Smooth muscle cell (in vitro differentiated cells): ENCODE data around the gene LAMA3. TPM values are rescaled to one million over a fixed set of nuclear protein-coding genes. Genes with fewer than 3 reads are reported as not detected.

Experiments used
- DNase-seq: peaks from one replicate; lab custom pipeline; 2025; ENCODE audit not compliant: unreplicated experiment; lab: John Stamatoyannopoulos, UW
- H2AFZ ChIP-seq: fragments of 200-600 bp; sonication (generic); 2 replicates; pipeline ENCODE4 v1.6.0; 2016; ENCODE audit warnings: antibody characterized with exemption, low read depth, mild to moderate bottlenecking
- H3F3A ChIP-seq: fragments of 200-600 bp; sonication (generic); 2 replicates; pipeline ENCODE4 v1.6.0; 2017; ENCODE audit warnings: antibody characterized with exemption, low read depth
- H3K27ac ChIP-seq: fragments of 200-600 bp; sonication (generic); 2 replicates; pipeline ENCODE4 v1.5.1; 2016; ENCODE audit warnings: low read depth, mild to moderate bottlenecking
- H3K27me3 ChIP-seq: fragments of 200-600 bp; sonication (generic); 2 replicates; pipeline ENCODE4 v1.6.1; 2016; ENCODE audit warnings: low read depth, mild to moderate bottlenecking
- H3K36me3 ChIP-seq: fragments of 200-600 bp; sonication (generic); 2 replicates; pipeline ENCODE4 v1.5.1; 2016; ENCODE audit warnings: low read depth
- H3K4me1 ChIP-seq: fragments of 200-600 bp; sonication (generic); 2 replicates; pipeline ENCODE4 v1.5.1; 2016; ENCODE audit warnings: low read depth
- H3K4me2 ChIP-seq: fragments of 200-600 bp; sonication (generic); 2 replicates; pipeline ENCODE4 v1.6.0; 2016; ENCODE audit warnings: mild to moderate bottlenecking
- H3K4me3 ChIP-seq: fragments of 200-600 bp; sonication (generic); 2 replicates; pipeline ENCODE4 v1.5.1; 2016; ENCODE audit warnings: mild to moderate bottlenecking
- H3K79me2 ChIP-seq: fragments of 200-600 bp; sonication (generic); 2 replicates; pipeline ENCODE4 v1.6.0; 2016; ENCODE audit warnings: low read depth, mild to moderate bottlenecking
- H3K9ac ChIP-seq: fragments of 200-600 bp; sonication (generic); 2 replicates; pipeline ENCODE4 v1.6.0; 2016; ENCODE audit warnings: low read depth
- H3K9me3 ChIP-seq: fragments of 200-600 bp; sonication (generic); replicated peaks from 2 replicates; pipeline ENCODE4 v1.5.1; 2016; ENCODE audit warnings: low read depth
- H4K20me1 ChIP-seq: fragments of 200-600 bp; sonication (generic); 2 replicates; pipeline ENCODE4 v1.6.0; 2016; ENCODE audit warnings: low read depth
- CTCF ChIP-seq: fragments of 200-600 bp; sonication (generic); IDR thresholded peaks from 2 replicates; pipeline ENCODE4 v1.5.1; 2017; ENCODE audit warnings: borderline replicate concordance, mild to moderate bottlenecking, antibody characterized with exemption; ENCODE audit not compliant: insufficient read depth, poor library complexity, severe bottlenecking
- WGBS: methylation state at CpG from one replicate; pipeline ENCODE4 v1.1.7; 2016; ENCODE audit warnings: low lambda C conversion rate; 5-methylcytosine and 5-hydroxymethylcytosine counted together
- polyA plus RNA-seq: library from polyadenylated mRNA; unstranded; fragments of >200 nt; fragmentation: Nextera tagmentation; extraction: Ambion mirVana; gene quantifications from 2 replicates; pipeline ENCODE4 v1.2.1, GENCODE V29; 2016
- total RNA-seq: library from RNA; depleted of rRNA; stranded (reverse); fragments of >200 nt; gene quantifications from 2 replicates; pipeline ENCODE4 v1.2.3, GENCODE V29; 2014

Gene LAMA3
- total and polyA plus RNA-seq, 2 experiments from 2014 or later: 7.8 to 23.1 TPM

DNA sequence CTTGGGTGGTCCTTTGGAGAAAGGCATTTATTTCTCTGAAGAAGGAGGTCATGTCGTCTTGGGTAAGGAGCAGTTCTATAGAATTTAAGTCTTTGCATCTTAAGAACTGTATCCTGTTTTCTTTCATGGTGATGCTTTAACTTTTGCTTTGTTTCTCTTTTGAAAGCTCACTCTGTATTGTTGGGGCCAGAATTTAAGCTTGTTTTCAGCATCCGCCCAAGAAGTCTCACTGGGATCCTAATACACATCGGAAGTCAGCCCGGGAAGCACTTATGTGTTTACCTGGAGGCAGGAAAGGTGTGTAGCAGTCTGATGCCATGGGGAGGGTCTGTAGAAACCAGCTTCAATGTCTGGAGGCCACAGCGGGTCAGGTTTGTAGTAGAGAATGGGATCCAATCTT lies 260.6 kb downstream of the LAMA3 start:
- Histone ChIP-seq H3K27ac (no peak overlapping the region), H3K9me3 (no peaks in the 10 kb centered on the region), H2AFZ (no peak overlapping the region), H3K36me3 (no peaks in the 10 kb centered on the region), H3K79me2 (no peaks in the 10 kb centered on the region), H3F3A (no peaks in the 10 kb centered on the region), H4K20me1 (no peaks in the 10 kb centered on the region), H3K4me3 (no peak overlapping the region), H3K4me1 (peaks cover 14% of the 10 kb centered on the region), H3K27me3 (no peaks in the 10 kb centered on the region), H3K9ac (no peak overlapping the region), H3K4me2 (no peak overlapping the region)
- DNase-seq: no peak
- 49% methylated on average over 5 of the region's 5 CpGs for WGBS
- no peak for TF ChIP-seq CTCF

- TF ChIP-seq CTCF: no peak
- Histone ChIP-seq H3K9ac (no peak overlapping the region), H3K27me3 (no peaks in the 10 kb centered on the region), H3K4me3 (no peak overlapping the region), H4K20me1 (no peaks in the 10 kb centered on the region), H3K36me3 (no peaks in the 10 kb centered on the region), H3F3A (no peaks in the 10 kb centered on the region), H3K9me3 (no peaks in the 10 kb centered on the region), H3K4me2 (no peak overlapping the region), H2AFZ (no peak overlapping the region), H3K79me2 (no peaks in the 10 kb centered on the region), H3K4me1 (peaks cover 14% of the 10 kb centered on the region), H3K27ac (no peak overlapping the region)
- no peak for DNase-seq
- 69% methylated on average over 3 of the region's 3 CpGs for WGBS
Measured at GRCh38 chr18:23950644-23951043, 261.4 kb downstream of the LAMA3 start.

- no peaks in the 10 kb centered on the region for H3K36me3 ChIP-seq
- DNase-seq: no peak
- no peak overlapping the region for H2AFZ ChIP-seq
- no peaks in the 10 kb centered on the region for H3K79me2 ChIP-seq
- H3K4me2 ChIP-seq: no peak overlapping the region
- H3K4me3 ChIP-seq: no peak overlapping the region
- no peak for TF ChIP-seq CTCF
- no peaks in the 10 kb centered on the region for H4K20me1 ChIP-seq
- WGBS: 84% methylated on average over 5 of the region's 5 CpGs
- peaks cover 14% of the 10 kb centered on the region for H3K4me1 ChIP-seq
- no peaks in the 10 kb centered on the region for H3F3A ChIP-seq
- H3K9me3 ChIP-seq: no peaks in the 10 kb centered on the region
- no peak overlapping the region for H3K27ac ChIP-seq
- H3K9ac ChIP-seq: no peak overlapping the region
- no peaks in the 10 kb centered on the region for H3K27me3 ChIP-seq
Measured at GRCh38 chr18:23951206-23951605, 262.0 kb downstream of the LAMA3 start.

DNA sequence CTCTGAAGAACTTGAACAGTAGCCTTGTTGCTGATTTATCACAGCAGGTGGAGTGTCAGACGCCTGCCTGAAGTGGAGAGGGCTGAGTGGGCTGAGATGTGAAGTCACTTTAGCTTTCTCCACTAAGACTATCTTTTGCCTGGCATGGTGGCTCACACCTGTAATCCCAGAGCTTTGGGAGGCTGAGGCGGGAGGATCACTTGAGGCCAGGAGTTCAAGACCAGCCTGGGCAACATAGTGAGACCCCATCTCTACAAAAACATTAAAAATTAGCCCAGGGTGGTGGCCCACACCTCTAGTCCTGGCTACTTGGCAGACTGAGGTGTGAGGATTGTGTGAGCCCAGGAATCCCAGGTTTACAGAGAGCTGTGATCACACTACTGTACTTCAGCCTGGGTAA lies 264.7 kb downstream of the LAMA3 start:
- no peak overlapping the region for H3K4me3 ChIP-seq
- H4K20me1 ChIP-seq: no peaks in the 10 kb centered on the region
- no peaks in the 10 kb centered on the region for H3K9me3 ChIP-seq
- no peak overlapping the region for H2AFZ ChIP-seq
- H3K4me1 ChIP-seq: peaks cover 14% of the 10 kb centered on the region
- H3F3A ChIP-seq: no peaks in the 10 kb centered on the region
- H3K36me3 ChIP-seq: no peaks in the 10 kb centered on the region
- no peak for DNase-seq
- H3K27ac ChIP-seq: no peak overlapping the region
- H3K4me2 ChIP-seq: no peak overlapping the region
- H3K9ac ChIP-seq: no peak overlapping the region
- H3K79me2 ChIP-seq: no peaks in the 10 kb centered on the region
- TF ChIP-seq CTCF: no peak
- 93% methylated on average over 2 of the region's 2 CpGs for WGBS
- H3K27me3 ChIP-seq: no peaks in the 10 kb centered on the region
